MM.1S (cell line): ENCODE data around the gene VEGFA.

ENCODE experiments used
- DNase-seq: peaks from one replicate; pipeline ENCODE4 v3.0.0-alpha.2; 2015
- H2AFZ ChIP-seq: fragments of 300-600 bp; sonication (generic); 2 replicates; pipeline ENCODE4 v1.6.0; 2016; ENCODE audit warnings: antibody characterized with exemption, low read length
- H3F3A ChIP-seq: fragments of 300-600 bp; sonication (generic); 2 replicates; pipeline ENCODE4 v1.6.1; 2016; ENCODE audit warnings: mild to moderate bottlenecking, antibody characterized with exemption, low read length, moderate library complexity, mixed read lengths; ENCODE audit not compliant: insufficient read depth
- H3K27ac ChIP-seq: fragments of 300-600 bp; sonication (generic); 2 replicates; pipeline ENCODE4 v1.5.1; 2016; ENCODE audit warnings: mild to moderate bottlenecking, low read length
- H3K27me3 ChIP-seq: fragments of 300-600 bp; sonication (generic); replicated peaks from 2 replicates; pipeline ENCODE4 v1.6.0; 2016; ENCODE audit warnings: low read length; ENCODE audit not compliant: insufficient read depth
- H3K36me3 ChIP-seq: fragments of 300-600 bp; sonication (generic); replicated peaks from 2 replicates; pipeline ENCODE4 v1.6.1; 2016; ENCODE audit warnings: mild to moderate bottlenecking, low read length, mixed read lengths; ENCODE audit not compliant: insufficient read depth
- H3K4me1 ChIP-seq: fragments of 300-600 bp; sonication (generic); 2 replicates; pipeline ENCODE4 v1.6.1; 2016; ENCODE audit warnings: low read length, mixed read lengths
- H3K4me2 ChIP-seq: fragments of 300-600 bp; sonication (generic); 2 replicates; pipeline ENCODE4 v1.6.0; 2016; ENCODE audit warnings: low read depth, low read length
- H3K4me3 ChIP-seq: fragments of 300-600 bp; sonication (generic); 2 replicates; pipeline ENCODE4 v1.5.1; 2016; ENCODE audit warnings: low read length, mixed read lengths
- H3K79me2 ChIP-seq: fragments of 300-600 bp; sonication (generic); 2 replicates; pipeline ENCODE4 v1.6.1; 2016; ENCODE audit warnings: mixed run types, low read length, mixed read lengths
- H3K9ac ChIP-seq: fragments of 300-600 bp; sonication (generic); 2 replicates; pipeline ENCODE4 v1.6.1; 2016; ENCODE audit warnings: low read length, mixed read lengths
- H3K9me2 ChIP-seq: fragments of 300-600 bp; sonication (generic); replicated peaks from 2 replicates; pipeline ENCODE4 v1.6.1; 2016; ENCODE audit warnings: mild to moderate bottlenecking, low read length, mixed read lengths; ENCODE audit not compliant: insufficient read depth
- H3K9me3 ChIP-seq: fragments of 300-600 bp; sonication (generic); replicated peaks from 2 replicates; pipeline ENCODE4 v1.6.1; 2016; ENCODE audit warnings: mild to moderate bottlenecking, low read length, mixed read lengths; ENCODE audit not compliant: insufficient read depth
- H4K20me1 ChIP-seq: fragments of 300-600 bp; sonication (generic); 2 replicates; pipeline ENCODE4 v1.6.1; 2016; ENCODE audit warnings: mild to moderate bottlenecking, low read length, moderate library complexity, mixed read lengths; ENCODE audit not compliant: insufficient read depth
- CTCF ChIP-seq: fragments of 300-600 bp; sonication (generic); IDR thresholded peaks from 2 replicates; pipeline ENCODE4 v1.5.1; 2016; ENCODE audit warnings: antibody characterized with exemption, low read length, mixed read lengths
- EZH2 ChIP-seq: fragments of 300-600 bp; sonication (generic); optimal IDR thresholded peaks from 2 replicates; pipeline ENCODE3; 2017; ENCODE audit warnings: low read depth, mild to moderate bottlenecking, antibody characterized with exemption, low read length, mixed read lengths
- EZH2phosphoT487 ChIP-seq: fragments of 300-600 bp; sonication (generic); IDR thresholded peaks from 2 replicates; pipeline ENCODE4 v1.6.1; 2018; ENCODE audit warnings: antibody characterized with exemption, low read length

The VEGFA gene

GRCh38 chr6:43788301-43788700 lies 18.3 kb downstream of the VEGFA start:
- H3K27ac ChIP-seq: no peak overlapping the region
- DNase-seq: no peak

GRCh38 chr6:43789447-43789846 lies 19.4 kb downstream of the VEGFA start:
- Histone ChIP-seq H3K27ac (no peak overlapping the region), H3K36me3 (no peaks in the 10 kb centered on the region), H3K9ac (no peak overlapping the region), H3K4me1 (no peaks in the 10 kb centered on the region), H3F3A (peaks cover 8% of the 10 kb centered on the region; the same call in 1 of the 2 replicates), H3K4me2 (no peak overlapping the region), H2AFZ (no peak overlapping the region), H3K79me2 (no peaks in the 10 kb centered on the region), H3K4me3 (no peak overlapping the region), H3K9me2 (no peaks in the 10 kb centered on the region), H4K20me1 (no peaks in the 10 kb centered on the region), H3K27me3 (no peaks in the 10 kb centered on the region), H3K9me3 (no peaks in the 10 kb centered on the region)
- no peak for TF ChIP-seq EZH2
- no peak for DNase-seq

More at GRCh38 chr6:43788301-43788700, 18.3 kb downstream of the VEGFA start:
- no peaks in the 10 kb centered on the region for H3K9me2 ChIP-seq
- H4K20me1 ChIP-seq: no peaks in the 10 kb centered on the region
- no peak overlapping the region for H3K9ac ChIP-seq
- H3K27me3 ChIP-seq: no peaks in the 10 kb centered on the region
- H3K4me2 ChIP-seq: no peak overlapping the region
- H3F3A ChIP-seq: peaks cover 8% of the 10 kb centered on the region; the same call in 1 of the 2 replicates
- no peaks in the 10 kb centered on the region for H3K36me3 ChIP-seq
- H3K9me3 ChIP-seq: no peaks in the 10 kb centered on the region
- H3K79me2 ChIP-seq: no peaks in the 10 kb centered on the region
- H2AFZ ChIP-seq: no peak overlapping the region
- no peaks in the 10 kb centered on the region for H3K4me1 ChIP-seq
- TF ChIP-seq EZH2 (no peak), CTCF (no peak), EZH2phosphoT487 (no peak)
- H3K4me3 ChIP-seq: no peak overlapping the region

- H3F3A ChIP-seq: peaks cover 8% of the 10 kb centered on the region; the same call in 1 of the 2 replicates
- H3K79me2 ChIP-seq: no peaks in the 10 kb centered on the region
- TF ChIP-seq CTCF (no peak), EZH2 (no peak), EZH2phosphoT487 (no peak)
- H3K4me3 ChIP-seq: no peak overlapping the region
- H2AFZ ChIP-seq: no peak overlapping the region
- no peak overlapping the region for H3K9ac ChIP-seq
- DNase-seq: no peak
- H3K27me3 ChIP-seq: no peaks in the 10 kb centered on the region
- no peaks in the 10 kb centered on the region for H3K36me3 ChIP-seq
- no peaks in the 10 kb centered on the region for H3K4me1 ChIP-seq
- H4K20me1 ChIP-seq: no peaks in the 10 kb centered on the region
- no peaks in the 10 kb centered on the region for H3K9me3 ChIP-seq
- H3K9me2 ChIP-seq: no peaks in the 10 kb centered on the region
- H3K27ac ChIP-seq: no peak overlapping the region
- H3K4me2 ChIP-seq: no peak overlapping the region
These were observed 20.0 kb downstream of the VEGFA start for GRCh38 chr6:43790031-43790430.

GRCh38 chr6:43791745-43792422 lies 21.9 kb downstream of the VEGFA start:
- H3K9me3 ChIP-seq: no peaks in the 10 kb centered on the region
- no peaks in the 10 kb centered on the region for H3K9me2 ChIP-seq
- no peaks in the 10 kb centered on the region for H3F3A ChIP-seq
- no peaks in the 10 kb centered on the region for H3K36me3 ChIP-seq
- H3K4me1 ChIP-seq: no peaks in the 10 kb centered on the region
- no peak overlapping the region for H3K9ac ChIP-seq
- H4K20me1 ChIP-seq: no peaks in the 10 kb centered on the region
- DNase-seq: no peak
- no peaks in the 10 kb centered on the region for H3K27me3 ChIP-seq
- TF ChIP-seq EZH2 (no peak), EZH2phosphoT487 (no peak), CTCF (no peak)
- no peak overlapping the region for H3K4me3 ChIP-seq
- no peak overlapping the region for H2AFZ ChIP-seq
- H3K79me2 ChIP-seq: no peaks in the 10 kb centered on the region
- H3K4me2 ChIP-seq: no peak overlapping the region
- no peak overlapping the region for H3K27ac ChIP-seq
